H1 (cell line): Measurements from ENCODE around the gene RHBDL2. TPM values are rescaled to one million over a fixed set of nuclear protein-coding genes. Genes with fewer than 3 reads are reported as not detected.

Experiments used
- CTCF ChIA-PET: fragments of 300-600 bp; sonication (Branson Sonifier 250); formaldehyde crosslinking; loops from one replicate; lab custom pipeline; 2021; ENCODE audit not compliant: partially characterized antibody; lab: Charles Lee
- POLR2A ChIA-PET: fragments of 300-600 bp; sonication (Branson Sonifier 250); formaldehyde crosslinking; loops from one replicate; lab custom pipeline; 2021; ENCODE audit warnings: inconsistent platforms; ENCODE audit not compliant: partially characterized antibody; lab: Charles Lee
- DNase-seq, 2 experiments: peaks; one replicate each; pipeline versions ENCODE4 v3.0.0 to v3.0.0-alpha.2; 2010 to 2022; ENCODE audit warnings: low spot score in 2 of 2, low read depth in 1 of 2, mixed read lengths in 1 of 2
- FAIRE-seq: peaks from 2 replicates; lab custom pipeline; 2011; peaks lifted over from hg19 to GRCh38; lab: Jason Lieb, UNC
- H2AFZ ChIP-seq: 2 replicates; pipeline ENCODE4 v1.8.1; 2012; ENCODE audit warnings: low read length, inconsistent platforms
- H2AK5ac ChIP-seq: 2 replicates; pipeline ENCODE4 v1.6.1; 2013; ENCODE audit warnings: low read depth, low read length
- H2BK120ac ChIP-seq: replicated peaks from 2 replicates; pipeline ENCODE3; 2013; ENCODE audit warnings: low read depth, low read length, inconsistent platforms
- H2BK12ac ChIP-seq: 2 replicates; pipeline ENCODE4 v1.6.1; 2013; ENCODE audit warnings: low read depth, low read length
- H2BK15ac ChIP-seq: 2 replicates; pipeline ENCODE4 v1.6.1; 2013; ENCODE audit warnings: low read length
- H2BK20ac ChIP-seq: 2 replicates; pipeline ENCODE4 v1.6.1; 2013; ENCODE audit warnings: low read length
- H2BK5ac ChIP-seq: 2 replicates; pipeline ENCODE4 v1.6.1; 2013; ENCODE audit warnings: low read depth, low read length
- H3K14ac ChIP-seq: 2 replicates; pipeline ENCODE4 v1.6.1; 2013; ENCODE audit warnings: inconsistent platforms; ENCODE audit not compliant: insufficient read length
- H3K18ac ChIP-seq: 2 replicates; pipeline ENCODE4 v1.6.1; 2013; ENCODE audit warnings: low read length; ENCODE audit errors: extremely low read depth
- H3K23ac ChIP-seq: 2 replicates; pipeline ENCODE4 v1.6.1; 2013; ENCODE audit warnings: inconsistent platforms; ENCODE audit not compliant: insufficient read length
- H3K23me2 ChIP-seq: 2 replicates; pipeline ENCODE4 v1.6.1; 2013; ENCODE audit warnings: low read depth, low read length
- H3K27ac ChIP-seq: 2 replicates; pipeline ENCODE4 v1.6.1; 2011; ENCODE audit warnings: low read depth, low read length, inconsistent platforms
- H3K27me3 ChIP-seq, 4 experiments: replicated peaks in 1 of 4; 1 replicate in 1 of 4; 2 replicates in 3 of 4; pipeline versions ENCODE4 v1.6.1 to v1.8.1; 2011 to 2013; ENCODE audit warnings: low read length in 3 of 4, mild to moderate bottlenecking in 3 of 4, inconsistent platforms in 2 of 4, mixed read lengths in 2 of 4, moderate library complexity in 1 of 4; ENCODE audit not compliant: control insufficient read depth in 3 of 4, insufficient read depth in 3 of 4; ENCODE audit errors: extremely low read depth in 1 of 4
- H3K36me3 ChIP-seq, 4 experiments: 2 replicates each; pipeline versions ENCODE4 v1.6.1 to v1.8.1; 2011 to 2013; ENCODE audit warnings: mild to moderate bottlenecking in 4 of 4, low read length in 3 of 4, moderate library complexity in 2 of 4, control low read depth in 1 of 4, inconsistent platforms in 1 of 4; ENCODE audit not compliant: insufficient read depth in 4 of 4, control insufficient read depth in 2 of 4
- H3K4ac ChIP-seq: replicated peaks from 2 replicates; pipeline ENCODE3; 2013; ENCODE audit warnings: low read length, low read depth, mixed read lengths, inconsistent platforms; ENCODE audit not compliant: insufficient read length
- H3K4me1 ChIP-seq, 4 experiments: replicated peaks in 1 of 4; 1 replicate in 1 of 4; 2 replicates in 3 of 4; pipeline versions ENCODE4 v1.6.1 to v1.8.1; 2011 to 2013; ENCODE audit warnings: low read length in 3 of 4, inconsistent platforms in 2 of 4, mixed read lengths in 1 of 4; ENCODE audit not compliant: insufficient read depth in 4 of 4, control insufficient read depth in 3 of 4
- H3K4me2 ChIP-seq, 2 experiments: 2 replicates each; pipeline versions ENCODE4 v1.6.1 to v1.8.1; 2011 to 2013; ENCODE audit warnings: low read depth in 2 of 2, low read length in 2 of 2, control low read depth in 1 of 2, inconsistent platforms in 1 of 2, mild to moderate bottlenecking in 1 of 2; ENCODE audit not compliant: insufficient read depth in 1 of 2
- H3K4me3 ChIP-seq, 4 experiments: fragments of 200-600, 300-600 bp in 1 of 4; sonication (generic), shearing (Covaris generic), sonication (Bioruptor Twin) in 1 of 4; 2 replicates each; pipeline versions ENCODE4 v1.5.1 to v1.8.1; 2011 to 2016; ENCODE audit warnings: low read length in 4 of 4, low read depth in 3 of 4, control low read depth in 2 of 4, inconsistent platforms in 2 of 4, mild to moderate bottlenecking in 2 of 4, mixed read lengths in 1 of 4, moderate library complexity in 1 of 4; ENCODE audit not compliant: insufficient read depth in 2 of 4; ENCODE audit errors: extremely low read depth in 1 of 4
- H3K56ac ChIP-seq: replicated peaks from 2 replicates; pipeline ENCODE3; 2013; ENCODE audit warnings: low read depth, mild to moderate bottlenecking, mixed read lengths, low read length, inconsistent platforms; ENCODE audit not compliant: insufficient read length
- H3K79me1 ChIP-seq: 2 replicates; pipeline ENCODE4 v1.6.1; 2013; ENCODE audit warnings: low read depth, low read length, control low read depth
- H3K79me2 ChIP-seq, 2 experiments: 2 replicates each; pipeline versions ENCODE4 v1.6.1 to v1.8.1; 2012 to 2013; ENCODE audit warnings: low read length in 2 of 2, mild to moderate bottlenecking in 2 of 2, inconsistent platforms in 1 of 2; ENCODE audit not compliant: insufficient read depth in 2 of 2, control insufficient read depth in 1 of 2
- H3K9ac ChIP-seq, 4 experiments: replicated peaks in 1 of 4; 1 replicate in 1 of 4; 2 replicates in 3 of 4; pipeline versions ENCODE4 v1.6.1 to v1.8.1; 2011 to 2013; ENCODE audit warnings: low read depth in 3 of 4, low read length in 3 of 4, control low read depth in 2 of 4, mild to moderate bottlenecking in 2 of 4, moderate library complexity in 2 of 4, inconsistent platforms in 1 of 4; ENCODE audit errors: extremely low read depth in 1 of 4
- H3K9me3 ChIP-seq, 2 experiments: 2 replicates each; pipeline versions ENCODE4 v1.6.1 to v1.8.1; 2012 to 2013; ENCODE audit warnings: mild to moderate bottlenecking in 2 of 2, moderate library complexity in 2 of 2, control low read depth in 1 of 2, inconsistent platforms in 1 of 2, low read depth in 1 of 2, low read length in 1 of 2, mixed read lengths in 1 of 2; ENCODE audit not compliant: insufficient read depth in 2 of 2
- H4K20me1 ChIP-seq, 2 experiments: replicated peaks in 1 of 2; 2 replicates each; pipeline versions ENCODE3 to v1.8.1; 2011 to 2013; ENCODE audit warnings: inconsistent platforms in 2 of 2, low read length in 2 of 2, mild to moderate bottlenecking in 1 of 2; ENCODE audit not compliant: insufficient read depth in 2 of 2, control insufficient read depth in 1 of 2
- H4K5ac ChIP-seq: 2 replicates; pipeline ENCODE4 v1.6.1; 2013; ENCODE audit warnings: low read length, low read depth, mixed read lengths, inconsistent platforms; ENCODE audit not compliant: insufficient read length
- H4K8ac ChIP-seq: 2 replicates; pipeline ENCODE4 v1.8.0; 2013; ENCODE audit warnings: mild to moderate bottlenecking, moderate library complexity, low read length, inconsistent platforms; ENCODE audit not compliant: insufficient read depth; ENCODE audit errors: extremely low read depth
- H4K91ac ChIP-seq: replicated peaks from 2 replicates; pipeline ENCODE3; 2013; ENCODE audit warnings: low read length, mixed read lengths, inconsistent platforms; ENCODE audit not compliant: insufficient read length
- BRCA1 ChIP-seq: IDR thresholded peaks from 2 replicates; pipeline ENCODE4 v1.6.1; 2012; ENCODE audit warnings: low read depth, low read length, improper control_type of control experiment
- PHF8 ChIP-seq: fragments of 200-600 bp; sonication (generic); conservative IDR thresholded peaks from 2 replicates; pipeline ENCODE4 v1.7.1; 2012; ENCODE audit warnings: low read depth, mild to moderate bottlenecking, inconsistent platforms, low read length, moderate library complexity
- TAF1 ChIP-seq: IDR thresholded peaks from 2 replicates; pipeline ENCODE4 v1.6.1; 2011; ENCODE audit warnings: mild to moderate bottlenecking, low read depth, low read length
- WGBS, 2 experiments: shearing (Covaris generic) in 1 of 2; methylation state at CpG; one replicate each; pipeline versions ENCODE4 v1.1.6 to v1.1.7; 2013 to 2015; ENCODE audit warnings: low lambda C conversion rate in 2 of 2, mixed read lengths in 2 of 2, inconsistent platforms in 1 of 2, low coverage in 1 of 2, missing lambda C conversion rate in 1 of 2; ENCODE audit not compliant: insufficient replicate concordance in 2 of 2, insufficient coverage in 1 of 2, insufficient read length in 1 of 2; ENCODE audit errors: extremely low coverage in 1 of 2, missing lambda C conversion rate in 1 of 2; 5-methylcytosine and 5-hydroxymethylcytosine counted together
- polyA plus RNA-seq, 7 experiments: library from polyadenylated mRNA; depleted of rRNA in 3 of 7; stranded (reverse) in 5 of 7; unstranded in 2 of 7; fragments of >200 nt in 5 of 7; fragments of 200-250 nt in 2 of 7; gene quantifications; 1 replicate in 5 of 7; 2 replicates in 1 of 7; 4 replicates in 1 of 7; pipeline versions ENCODE4 v1.2.1 to v1.2.3, GENCODE V29; 2011 to 2013; ENCODE audit warnings: missing spikeins in 2 of 7, mixed read lengths in 2 of 7
- total RNA-seq: library from RNA; stranded (reverse); fragmentation: NEBNext Ultra II Directional; extraction: Animal tissue kit (Norgen Biotek cat#: 25700); gene quantifications from 2 replicates; pipeline ENCODE4 v1.2.1, GENCODE V29; 2021

The RHBDL2 gene
- total and polyA plus RNA-seq, 2 of the 8 experiments (the other 6 are each of a cell fraction or from before 2014, with no cell fraction given): 0.42 to 0.84 TPM

DNA sequence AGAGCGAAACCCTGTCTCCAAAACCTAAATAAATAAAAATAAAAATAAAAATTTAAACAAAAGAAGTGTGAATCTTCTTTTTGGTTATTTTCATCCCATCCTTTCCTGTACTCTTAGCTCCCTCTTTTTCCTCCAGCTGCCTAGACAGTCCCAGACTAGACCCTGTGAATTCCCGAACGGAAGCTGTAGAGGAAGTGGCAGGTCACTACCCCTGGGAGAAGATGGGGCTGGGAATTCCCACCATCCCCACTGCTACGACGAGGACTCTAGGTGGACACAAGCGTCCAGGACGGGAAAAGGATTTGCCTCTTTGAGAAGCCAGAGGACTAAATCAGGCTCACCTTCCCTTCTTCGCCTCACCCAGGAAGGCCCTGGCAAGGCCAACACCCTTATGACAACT, 12.6 kb downstream of the RHBDL2 start:
- Histone ChIP-seq H2BK12ac (no peak overlapping the region), H3K4me2 (no peak overlapping the region), H2BK120ac (no peak overlapping the region), H3K79me2 (no peaks in the 10 kb centered on the region), H3K56ac (no peak overlapping the region), H2BK15ac (peak overlapping the region; percentile 83; the same call in 1 of the 2 replicates), H3K4ac (no peak overlapping the region), H3K27me3 (no peaks in the 10 kb centered on the region), H4K8ac (no peak overlapping the region), H4K20me1 (no peaks in the 10 kb centered on the region), H3K18ac (no peak overlapping the region), H4K91ac (no peak overlapping the region), H3K36me3 (no peaks in the 10 kb centered on the region), H3K27ac (no peak overlapping the region), H3K14ac (no peak overlapping the region), H3K4me3 (no peak overlapping the region), H3K9ac (no peak overlapping the region), H2BK20ac (no peak overlapping the region), H3K23me2 (no peaks in the 10 kb centered on the region), H3K9me3 (no peaks in the 10 kb centered on the region), H2AK5ac (no peak overlapping the region), H4K5ac (no peak overlapping the region), H2AFZ (peak overlapping the region; percentile 36; the same call in 1 of the 2 replicates), H3K79me1 (no peaks in the 10 kb centered on the region), H2BK5ac (no peak overlapping the region), H3K4me1 (no peaks in the 10 kb centered on the region; a peak in 1 of 7 replicates), H3K23ac (no peak overlapping the region)
- no peak for FAIRE-seq
- no peak for DNase-seq
- WGBS, 2 experiments: 86% methylated on average over 8 of the region's 8 CpGs; no CpG with 5 or more reads in 1 of the 2 experiments
- CTCF ChIA-PET: interaction anchor here (0.7 to 1.4 kb wide), 5 partner anchors 10 to 97 kb away, joined by 3 to 6 read pairs (median 4); no protein-coding TSS in a partner anchor
- POLR2A ChIA-PET: interaction anchor here (1.3 to 1.5 kb wide), 2 partner anchors 10 to 13 kb away, joined by 3 to 4 read pairs; no protein-coding TSS in a partner anchor
- TF ChIP-seq PHF8 (no peak), BRCA1 (no peak), TAF1 (no peak)
